8988T (cell line): ENCODE results near the gene TLR6.
"Not testable (repeated sequence)": the region's sequence is repeated elsewhere in the genome, so short reads cannot be mapped to it uniquely, and the experiment has no call there.

ENCODE experiments used
- DNase-seq: peaks from one replicate; pipeline ENCODE4 v3.0.0; 2011

Gene TLR6

DNA sequence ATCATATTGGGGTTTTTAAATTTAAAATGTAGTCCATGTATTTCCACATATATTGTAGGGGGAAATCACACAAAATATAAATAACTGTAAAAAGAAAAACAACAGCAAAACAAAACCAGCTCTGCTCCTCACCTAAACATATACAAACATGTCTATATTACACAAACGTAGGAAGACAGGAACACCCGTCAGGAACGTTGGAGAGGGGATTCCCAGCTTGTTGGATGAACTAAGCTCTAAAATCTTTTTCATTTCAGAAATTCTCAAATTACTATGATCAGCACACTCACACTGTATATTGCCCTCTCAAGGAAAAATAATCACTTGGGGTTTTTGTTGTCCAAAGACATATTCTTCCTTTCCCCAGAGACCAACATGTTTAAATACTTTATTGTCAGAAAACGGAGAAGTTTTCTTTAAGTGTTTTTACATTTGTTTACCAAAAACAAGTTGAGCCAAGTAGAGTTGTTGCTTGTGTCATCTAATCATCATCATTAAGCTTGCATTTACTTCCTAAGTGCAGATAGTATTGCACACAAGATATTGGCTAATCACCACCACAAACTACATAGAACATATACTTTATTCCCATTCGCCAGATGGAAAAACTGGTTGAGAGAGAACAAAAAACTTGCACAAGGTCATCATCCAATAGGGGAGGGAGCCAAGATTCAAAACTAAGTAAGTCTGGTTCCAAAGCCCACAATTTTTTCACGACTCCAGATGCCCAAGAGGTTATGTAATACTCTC, 71.4 kb downstream of the TLR6 start:
- DNase-seq = no peak

GRCh38 chr4:38784141-38784540, 72.5 kb downstream of the TLR6 start:
- no peak for DNase-seq

DNA sequence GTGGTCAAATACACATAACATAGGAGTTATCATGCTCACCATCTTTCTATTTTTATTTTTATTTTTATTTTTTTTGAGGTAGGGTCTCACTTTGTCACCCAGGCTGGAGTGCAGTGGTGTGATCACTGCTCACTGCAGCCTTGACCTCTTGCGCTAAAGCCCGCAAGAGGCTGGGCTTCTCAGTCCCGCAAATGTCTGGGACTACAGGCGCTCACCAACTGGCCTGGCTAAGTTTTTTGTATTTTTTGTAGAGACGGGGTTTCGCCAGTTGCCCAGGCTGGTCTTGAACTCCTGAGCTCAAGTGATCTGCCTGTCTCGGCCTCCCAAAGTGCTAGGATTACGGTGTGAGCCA, 73.5 kb downstream of the TLR6 start:
- no peak for DNase-seq

GRCh38 chr4:38782452-38783108, 74.0 kb downstream of the TLR6 start, which contains the start of gene TLR10:
Gene TLR10 (minus strand): TSS chr4:38782990. CDS start chr4:38775590, 7,400 bp downstream.
- no peak for DNase-seq

GRCh38 chr4:38781854-38782261, 74.8 kb downstream of the TLR6 start:
- no peak for DNase-seq

- DNase-seq = no peak
These were observed 75.7 kb downstream of the TLR6 start for GRCh38 chr4:38780833-38781484.

- no peak for DNase-seq
These were observed 76.8 kb downstream of the TLR6 start for GRCh38 chr4:38779790-38780189.

GRCh38 chr4:38777925-38778324, 78.7 kb downstream of the TLR6 start:
- not testable (repeated sequence) for DNase-seq

DNA sequence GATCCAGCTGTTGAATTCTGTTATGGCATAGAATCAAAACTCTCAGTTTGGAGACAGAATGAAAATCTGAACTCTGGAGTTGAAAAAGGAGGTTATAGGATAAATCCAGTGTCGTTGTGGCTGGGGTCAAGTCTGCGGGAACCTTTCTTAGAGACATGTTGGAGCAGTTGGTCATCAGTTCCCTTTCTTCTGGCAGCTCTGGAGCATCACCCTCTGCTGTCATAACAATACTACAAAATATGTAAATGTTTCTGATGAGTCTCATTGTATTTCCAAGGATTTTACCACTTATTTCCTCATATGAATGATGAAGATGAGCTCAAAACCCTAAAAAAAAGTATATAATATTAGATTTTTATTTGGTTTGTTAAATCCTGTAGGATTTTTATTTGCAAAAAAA, 81.3 kb downstream of the TLR6 start:
- DNase-seq = no peak

- DNase-seq = no peak
These were observed 82.2 kb downstream of the TLR6 start for GRCh38 chr4:38774181-38774955.
